ENCODE measurements around the gene GDPD4.

GDPD4 gene

DNA sequence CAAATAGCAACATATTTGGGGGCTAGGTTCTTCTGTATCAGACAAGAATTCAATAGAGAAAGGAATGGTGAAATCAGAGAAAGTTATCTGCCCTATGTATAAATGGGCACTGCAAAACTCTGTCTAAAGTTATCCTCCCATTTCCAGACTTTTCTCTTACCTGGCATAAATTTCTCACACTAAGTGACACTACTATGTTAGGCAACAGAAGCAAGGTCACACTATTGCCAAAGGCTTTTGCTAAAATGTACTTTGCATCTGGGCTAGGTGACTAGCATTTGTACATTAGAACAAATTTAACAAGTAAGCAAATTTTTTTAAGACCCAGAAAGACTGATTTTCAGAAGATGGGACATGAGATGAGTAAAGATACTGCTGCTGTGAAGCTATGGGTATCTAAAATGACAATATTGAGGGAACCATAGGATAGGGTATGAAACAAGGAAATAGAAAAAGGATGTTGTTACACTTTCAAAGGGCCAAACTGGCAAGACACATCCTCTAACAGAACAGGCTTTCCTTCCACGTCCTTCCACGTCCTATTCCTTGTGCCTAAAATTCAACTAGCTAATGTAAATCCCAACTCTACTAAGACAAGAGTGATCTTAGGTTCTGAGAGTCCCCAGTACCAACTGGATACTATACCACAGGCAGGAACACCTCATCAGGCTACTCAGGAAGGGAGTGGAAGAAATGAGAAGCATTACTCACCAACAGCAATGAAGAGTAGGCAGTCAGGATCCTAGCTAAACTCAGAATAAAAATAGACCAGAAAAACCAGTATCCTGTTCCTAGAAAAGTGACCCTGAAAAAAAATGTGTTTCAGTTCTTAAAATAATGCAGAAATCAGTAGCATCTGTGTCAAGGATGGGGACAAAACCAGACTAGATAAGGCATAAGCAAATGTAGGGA is 22.6 kb downstream of the GDPD4 start:
- TF ChIP-seq, protein P1, sequence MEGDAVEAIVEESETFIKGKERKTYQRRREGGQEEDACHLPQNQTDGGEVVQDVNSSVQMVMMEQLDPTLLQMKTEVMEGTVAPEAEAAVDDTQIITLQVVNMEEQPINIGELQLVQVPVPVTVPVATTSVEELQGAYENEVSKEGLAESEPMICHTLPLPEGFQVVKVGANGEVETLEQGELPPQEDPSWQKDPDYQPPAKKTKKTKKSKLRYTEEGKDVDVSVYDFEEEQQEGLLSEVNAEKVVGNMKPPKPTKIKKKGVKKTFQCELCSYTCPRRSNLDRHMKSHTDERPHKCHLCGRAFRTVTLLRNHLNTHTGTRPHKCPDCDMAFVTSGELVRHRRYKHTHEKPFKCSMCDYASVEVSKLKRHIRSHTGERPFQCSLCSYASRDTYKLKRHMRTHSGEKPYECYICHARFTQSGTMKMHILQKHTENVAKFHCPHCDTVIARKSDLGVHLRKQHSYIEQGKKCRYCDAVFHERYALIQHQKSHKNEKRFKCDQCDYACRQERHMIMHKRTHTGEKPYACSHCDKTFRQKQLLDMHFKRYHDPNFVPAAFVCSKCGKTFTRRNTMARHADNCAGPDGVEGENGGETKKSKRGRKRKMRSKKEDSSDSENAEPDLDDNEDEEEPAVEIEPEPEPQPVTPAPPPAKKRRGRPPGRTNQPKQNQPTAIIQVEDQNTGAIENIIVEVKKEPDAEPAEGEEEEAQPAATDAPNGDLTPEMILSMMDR (IDR thresholded peaks at IDR 0.05; ENCODE audit: low read depth, low read length), result no peak
- H3K4me3 ChIP-seq (ENCODE audit: low read depth, low read length), result no peak overlapping the region

DNA sequence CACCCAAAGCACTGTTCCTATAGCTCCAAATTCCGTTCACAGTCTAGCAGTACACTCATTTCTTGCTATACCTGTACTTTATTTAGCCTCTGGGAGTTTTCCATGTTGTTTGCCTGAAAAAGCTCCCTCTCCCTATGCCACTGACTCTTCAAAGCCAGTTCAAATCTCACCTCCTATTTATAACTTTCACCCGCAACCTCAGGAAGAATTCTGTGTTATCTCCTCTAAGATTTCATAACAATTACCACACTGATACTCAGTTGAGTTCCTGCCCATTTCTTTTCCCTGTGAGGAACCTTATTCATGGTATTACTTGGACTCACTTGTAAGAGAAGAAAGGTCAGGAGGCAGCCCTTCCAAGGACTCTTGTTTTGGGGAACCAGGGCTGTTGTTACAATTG is 25.2 kb downstream of the GDPD4 start:
- TF ChIP-seq, protein P1 (IDR thresholded peaks at IDR 0.05; ENCODE audit: low read depth, low read length), result no peak
- H3K4me3 ChIP-seq (ENCODE audit: low read depth, low read length), result no peak overlapping the region

DNA sequence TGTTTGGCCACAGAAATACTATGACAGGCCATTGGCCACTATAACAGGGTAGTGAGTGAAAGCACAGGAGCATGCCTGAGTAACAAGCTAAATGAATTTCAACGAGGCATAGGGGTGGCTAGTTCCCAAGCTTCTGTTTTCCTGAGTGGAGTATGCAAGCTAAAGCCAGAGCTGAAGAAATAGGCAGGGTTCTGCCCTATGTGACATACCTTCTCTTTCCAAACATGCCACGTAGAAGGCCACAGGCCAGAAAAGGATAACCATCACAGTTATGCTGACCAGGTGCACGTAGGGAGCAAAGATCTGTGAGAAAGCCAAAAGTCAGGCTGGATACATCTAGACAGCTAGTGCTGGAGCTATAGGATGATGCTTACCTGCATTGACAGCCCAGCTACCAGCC is 30.6 kb downstream of the GDPD4 start:
- H3K4me3 ChIP-seq (ENCODE audit: low read depth, low read length), result no peak overlapping the region
- TF ChIP-seq, protein P1 (IDR thresholded peaks at IDR 0.05; ENCODE audit: low read depth, low read length), result no peak

DNA sequence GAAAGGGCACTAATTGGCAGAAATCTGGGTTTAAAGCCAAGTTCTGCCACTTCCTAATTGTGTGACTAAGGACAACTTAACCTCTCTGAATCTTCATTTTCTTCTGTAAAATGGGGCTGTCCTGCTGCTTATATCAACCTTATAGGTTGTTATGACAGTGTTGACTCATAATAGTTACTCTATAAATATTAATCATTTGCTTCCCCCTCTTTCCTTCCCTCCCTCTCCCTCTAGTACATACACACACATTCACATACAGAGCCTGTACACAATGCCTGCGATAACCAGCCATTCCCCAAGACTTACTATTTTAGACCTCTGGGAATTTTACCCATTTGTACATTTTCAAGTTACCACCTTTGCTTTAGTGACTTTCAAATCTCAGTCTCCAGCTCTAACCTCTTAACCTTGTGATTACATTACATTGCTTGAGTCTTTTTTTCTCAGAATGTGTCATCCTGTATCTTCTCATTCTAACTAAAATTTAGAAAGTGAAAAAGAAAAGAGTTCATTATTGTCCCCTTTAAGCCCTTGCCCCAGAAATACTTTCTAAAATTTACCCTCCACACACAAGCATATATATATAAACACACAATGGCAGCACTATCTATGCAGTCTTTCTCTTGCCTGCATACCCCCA is 31.9 kb downstream of the GDPD4 start:
- TF ChIP-seq, protein P1 (IDR thresholded peaks at IDR 0.05; ENCODE audit: low read depth, low read length), result no peak
- no peak overlapping the region for H3K4me3 ChIP-seq (ENCODE audit: low read depth, low read length)

DNA sequence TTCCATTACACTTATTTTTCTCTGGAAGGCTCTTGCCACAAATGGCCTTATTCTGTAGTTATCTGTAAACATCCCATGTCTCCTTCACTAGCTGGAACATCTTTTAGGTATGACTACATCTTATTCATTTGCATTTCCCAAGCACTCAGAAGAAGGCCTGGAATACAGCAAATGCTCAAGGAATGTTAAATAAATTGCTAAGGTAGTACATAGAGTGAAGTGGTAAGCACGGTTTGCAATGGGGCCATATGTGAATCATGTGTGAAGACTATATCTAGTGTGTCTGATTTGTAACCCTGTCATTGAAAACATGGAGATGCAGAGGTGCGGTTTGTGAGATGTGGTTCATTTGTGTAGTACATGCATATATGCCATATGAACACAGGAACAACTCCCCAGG is 33.5 kb downstream of the GDPD4 start:
- TF ChIP-seq, protein P1 (IDR thresholded peaks at IDR 0.05; ENCODE audit: low read depth, low read length), result no peak

DNA sequence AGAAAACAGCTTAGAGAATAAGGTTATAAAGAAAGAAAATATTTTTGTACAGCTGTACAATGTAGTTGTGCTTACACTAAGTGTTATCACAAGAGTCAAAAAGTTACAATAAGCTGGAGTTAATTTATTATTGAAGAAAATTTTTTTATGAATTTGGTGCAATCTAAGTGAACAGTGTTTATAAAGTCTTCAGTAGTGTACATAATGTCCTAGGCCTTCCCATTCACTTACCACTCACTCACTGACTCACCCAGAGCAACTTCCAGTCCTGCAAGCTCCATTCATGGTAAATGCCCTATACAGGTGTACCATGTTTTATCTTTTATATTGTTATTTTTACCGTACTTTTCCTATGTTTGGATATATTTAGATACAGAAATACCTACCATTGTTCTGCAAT is 34.7 kb downstream of the GDPD4 start:
- H3K4me3 ChIP-seq (ENCODE audit: low read depth, low read length), result no peak overlapping the region
- TF ChIP-seq, protein P1 (IDR thresholded peaks at IDR 0.05; ENCODE audit: low read depth, low read length), result no peak

More for the DNA sequence above, 33.5 kb downstream of the GDPD4 start:
- no peak overlapping the region for H3K4me3 ChIP-seq (ENCODE audit: low read depth, low read length)

DNA sequence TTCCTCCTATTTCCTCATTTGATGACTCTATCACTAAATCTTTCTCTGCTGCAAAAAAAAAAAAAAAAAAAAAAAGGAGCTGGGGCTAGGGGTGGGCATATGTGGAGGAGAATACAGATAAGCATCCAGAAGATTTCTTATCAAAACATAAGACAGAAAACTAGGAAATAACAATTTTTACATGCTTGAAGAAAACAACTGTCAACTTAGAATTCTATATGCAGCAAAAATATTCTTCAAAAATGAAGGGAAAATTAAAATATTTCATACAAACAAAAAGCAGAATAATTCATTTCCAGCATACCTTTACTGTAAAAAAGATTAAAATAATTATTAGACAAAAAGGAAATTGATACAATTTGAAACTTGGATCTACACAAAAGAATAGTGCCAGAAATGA is 38.7 kb downstream of the GDPD4 start:
- TF ChIP-seq, protein P1 (IDR thresholded peaks at IDR 0.05; ENCODE audit: low read depth, low read length), result no peak
- H3K4me3 ChIP-seq (ENCODE audit: low read depth, low read length), result no peak overlapping the region
